Prostate gland (tissue), 2 donors: Measurements from ENCODE around the gene PAK1IP1.
"Not testable (repeated sequence)": the region's sequence is repeated elsewhere in the genome, so short reads cannot be mapped to it uniquely, and the experiment has no call there.

ENCODE experiments used
- POLR2A ChIP-seq: fragments of 450-650 bp; IDR thresholded peaks from one replicate; pipeline ENCODE4 v1.6.1; 2016; ENCODE audit warnings: antibody characterized with exemption, mild to moderate bottlenecking
- POLR2AphosphoS5 ChIP-seq: sonication (generic); formaldehyde crosslinking; IDR thresholded peaks from one replicate; pipeline ENCODE4 v1.6.1; 2017; ENCODE audit warnings: antibody characterized with exemption
- TF ChIP-seq, protein P1 (sequence below), 4 experiments: fragments of 200-600 bp in 2 of 4; fragments of 450-650 bp in 2 of 4; sonication (generic) in 2 of 4; IDR thresholded peaks; 1 replicate in 3 of 4; 2 replicates in 1 of 4; pipeline ENCODE4 v1.5.1; 2016 to 2019; ENCODE audit warnings: antibody characterized with exemption in 4 of 4, mild to moderate bottlenecking in 2 of 4, moderate library complexity in 2 of 4

DNA sequence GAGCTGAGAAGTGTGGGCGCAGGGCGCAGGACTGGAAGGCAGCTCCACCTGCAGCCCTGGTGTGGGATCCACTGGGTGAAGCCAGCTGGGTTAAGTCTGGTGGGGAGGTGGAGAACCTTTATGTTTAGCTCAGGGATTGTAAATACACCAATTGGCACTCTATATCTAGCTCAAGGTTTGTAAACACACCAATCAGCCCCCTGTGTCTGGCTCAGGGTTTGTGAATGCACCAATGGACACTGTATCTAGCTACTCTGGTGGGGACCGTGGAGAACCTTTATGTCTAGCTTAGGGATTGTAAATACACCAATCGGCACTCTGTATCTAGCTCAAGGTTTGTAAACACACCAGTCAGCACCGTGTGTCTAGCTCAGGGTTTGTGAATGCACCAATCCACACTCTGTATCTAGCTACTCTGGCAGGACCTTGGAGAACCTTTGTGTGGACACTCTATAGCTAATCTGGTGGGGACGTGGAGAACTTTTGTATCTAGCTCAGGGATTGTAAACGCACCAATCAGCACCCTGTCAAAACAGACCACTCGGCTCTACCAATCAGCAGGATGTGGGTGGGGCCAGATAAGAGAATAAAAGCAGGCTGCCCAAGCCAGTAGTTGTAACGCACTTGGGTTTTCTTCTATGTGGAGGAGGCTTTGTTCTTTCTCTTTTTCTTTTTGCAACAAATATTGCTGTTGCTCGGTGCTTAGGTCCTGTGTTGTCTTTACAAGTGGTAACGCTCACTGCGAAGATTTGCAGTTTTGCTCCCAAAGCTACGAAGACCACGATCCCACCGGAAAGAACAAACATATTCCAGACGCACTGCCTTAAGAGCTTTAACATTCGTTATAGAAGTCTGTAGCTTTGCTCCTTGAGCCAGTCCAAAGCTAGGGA lies 26.4 kb downstream of the PAK1IP1 start:
- TF ChIP-seq, protein P1, sequence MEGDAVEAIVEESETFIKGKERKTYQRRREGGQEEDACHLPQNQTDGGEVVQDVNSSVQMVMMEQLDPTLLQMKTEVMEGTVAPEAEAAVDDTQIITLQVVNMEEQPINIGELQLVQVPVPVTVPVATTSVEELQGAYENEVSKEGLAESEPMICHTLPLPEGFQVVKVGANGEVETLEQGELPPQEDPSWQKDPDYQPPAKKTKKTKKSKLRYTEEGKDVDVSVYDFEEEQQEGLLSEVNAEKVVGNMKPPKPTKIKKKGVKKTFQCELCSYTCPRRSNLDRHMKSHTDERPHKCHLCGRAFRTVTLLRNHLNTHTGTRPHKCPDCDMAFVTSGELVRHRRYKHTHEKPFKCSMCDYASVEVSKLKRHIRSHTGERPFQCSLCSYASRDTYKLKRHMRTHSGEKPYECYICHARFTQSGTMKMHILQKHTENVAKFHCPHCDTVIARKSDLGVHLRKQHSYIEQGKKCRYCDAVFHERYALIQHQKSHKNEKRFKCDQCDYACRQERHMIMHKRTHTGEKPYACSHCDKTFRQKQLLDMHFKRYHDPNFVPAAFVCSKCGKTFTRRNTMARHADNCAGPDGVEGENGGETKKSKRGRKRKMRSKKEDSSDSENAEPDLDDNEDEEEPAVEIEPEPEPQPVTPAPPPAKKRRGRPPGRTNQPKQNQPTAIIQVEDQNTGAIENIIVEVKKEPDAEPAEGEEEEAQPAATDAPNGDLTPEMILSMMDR (IDR thresholded peaks at IDR 0.05) = not testable (repeated sequence)
- not testable (repeated sequence) for TF ChIP-seq POLR2AphosphoS5, POLR2A
